AG04450 (cell line): ENCODE data around the gene FBXW7. TPM values are rescaled to one million over a fixed set of nuclear protein-coding genes. Genes with fewer than 3 reads are reported as not detected.

Experiments
- CTCF ChIA-PET: fragments of 300-600, 350-600 bp; formaldehyde crosslinking; extraction: SDS; loops from one replicate; lab custom pipeline; 2022; ENCODE audit warnings: antibody characterized with exemption, inconsistent platforms; lab: Charles Lee
- POLR2A ChIA-PET: fragments of 350-600 bp; formaldehyde crosslinking; extraction: SDS; loops from one replicate; lab custom pipeline; 2021; ENCODE audit warnings: antibody characterized with exemption, inconsistent platforms; lab: Yijun Ruan, JAX
- DNase-seq: peaks from one replicate; pipeline ENCODE4 v3.0.0-alpha.2; 2011; ENCODE audit warnings: low read depth, low spot score
- H3K27ac ChIP-seq: one replicate; pipeline ENCODE4 v1.5.1; 2012; ENCODE audit warnings: low read depth, low read length, control low read depth
- H3K27me3 ChIP-seq: one replicate; pipeline ENCODE4 v1.6.0; 2012; ENCODE audit warnings: low read length; ENCODE audit not compliant: control insufficient read depth, insufficient read depth
- H3K4me3 ChIP-seq: 2 replicates; pipeline ENCODE4 v1.5.1; 2011; ENCODE audit warnings: mild to moderate bottlenecking, low read depth, low read length, control low read depth
- H3K9me3 ChIP-seq: 2 replicates; pipeline ENCODE4 v1.5.1; 2012; ENCODE audit warnings: low read length; ENCODE audit not compliant: control insufficient read depth, insufficient read depth
- polyA plus RNA-seq: library from polyadenylated mRNA; depleted of rRNA; stranded (reverse); fragments of >200 nt; gene quantifications from 2 replicates; pipeline ENCODE4 v1.2.3, GENCODE V29; 2011
- TF ChIP-seq, protein P1 (sequence below): IDR thresholded peaks from 2 replicates; pipeline ENCODE4 v1.5.1; 2011; ENCODE audit warnings: low read depth, low read length, control low read depth, inconsistent platforms

The FBXW7 gene
- polyA plus RNA-seq, 1 experiment = 16.3 TPM

DNA sequence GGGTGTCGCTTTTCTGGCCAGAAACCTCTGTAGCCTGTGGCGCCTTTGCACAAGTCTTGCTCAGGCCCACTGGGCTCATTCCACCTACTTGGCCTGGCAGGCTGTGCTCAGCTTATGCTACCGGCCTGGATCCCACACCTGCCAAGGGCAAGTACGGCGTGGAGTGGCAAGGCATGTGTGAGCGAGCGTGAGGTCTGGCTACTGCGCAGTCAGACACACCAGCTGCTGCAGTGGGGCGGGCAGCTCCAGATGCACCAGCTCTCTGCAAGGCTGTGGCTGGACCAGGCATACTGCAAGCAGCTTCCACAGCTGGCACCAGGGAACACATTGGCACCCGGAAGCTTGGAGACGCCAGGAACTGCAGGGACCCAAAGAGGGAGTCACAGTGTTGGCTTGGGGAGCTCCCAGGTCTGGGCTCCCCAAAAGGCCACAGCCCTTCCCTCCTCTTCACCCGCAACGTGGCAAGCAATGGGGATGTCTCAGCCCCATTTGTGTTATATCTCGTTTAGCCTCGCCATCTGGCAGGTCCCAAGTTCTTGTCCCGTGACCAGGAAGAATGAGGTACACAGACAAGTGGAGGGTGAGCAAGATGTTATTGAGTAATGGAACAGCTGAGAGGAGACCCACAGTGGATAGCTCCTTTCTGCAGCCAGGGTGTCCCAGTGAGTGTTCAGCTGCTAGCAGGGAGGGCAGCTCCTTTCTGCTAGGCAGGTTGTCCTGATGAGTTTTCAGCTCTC is 3.8 kb upstream of the FBXW7 start:
- ChIA-PET CTCF (interaction anchor here (0.7 kb wide), 1 partner anchor 41 kb away, joined by 3 read pairs; no protein-coding TSS in a partner anchor), POLR2A (no interaction called here)
- Histone ChIP-seq H3K9me3 (peaks cover 4% of the 10 kb centered on the region; the same call in 1 of the 2 replicates), H3K4me3 (no peak overlapping the region), H3K27me3 (no peaks in the 10 kb centered on the region), H3K27ac (no peak overlapping the region)
- no peak for DNase-seq
- TF ChIP-seq, protein P1, sequence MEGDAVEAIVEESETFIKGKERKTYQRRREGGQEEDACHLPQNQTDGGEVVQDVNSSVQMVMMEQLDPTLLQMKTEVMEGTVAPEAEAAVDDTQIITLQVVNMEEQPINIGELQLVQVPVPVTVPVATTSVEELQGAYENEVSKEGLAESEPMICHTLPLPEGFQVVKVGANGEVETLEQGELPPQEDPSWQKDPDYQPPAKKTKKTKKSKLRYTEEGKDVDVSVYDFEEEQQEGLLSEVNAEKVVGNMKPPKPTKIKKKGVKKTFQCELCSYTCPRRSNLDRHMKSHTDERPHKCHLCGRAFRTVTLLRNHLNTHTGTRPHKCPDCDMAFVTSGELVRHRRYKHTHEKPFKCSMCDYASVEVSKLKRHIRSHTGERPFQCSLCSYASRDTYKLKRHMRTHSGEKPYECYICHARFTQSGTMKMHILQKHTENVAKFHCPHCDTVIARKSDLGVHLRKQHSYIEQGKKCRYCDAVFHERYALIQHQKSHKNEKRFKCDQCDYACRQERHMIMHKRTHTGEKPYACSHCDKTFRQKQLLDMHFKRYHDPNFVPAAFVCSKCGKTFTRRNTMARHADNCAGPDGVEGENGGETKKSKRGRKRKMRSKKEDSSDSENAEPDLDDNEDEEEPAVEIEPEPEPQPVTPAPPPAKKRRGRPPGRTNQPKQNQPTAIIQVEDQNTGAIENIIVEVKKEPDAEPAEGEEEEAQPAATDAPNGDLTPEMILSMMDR = no peak

DNA sequence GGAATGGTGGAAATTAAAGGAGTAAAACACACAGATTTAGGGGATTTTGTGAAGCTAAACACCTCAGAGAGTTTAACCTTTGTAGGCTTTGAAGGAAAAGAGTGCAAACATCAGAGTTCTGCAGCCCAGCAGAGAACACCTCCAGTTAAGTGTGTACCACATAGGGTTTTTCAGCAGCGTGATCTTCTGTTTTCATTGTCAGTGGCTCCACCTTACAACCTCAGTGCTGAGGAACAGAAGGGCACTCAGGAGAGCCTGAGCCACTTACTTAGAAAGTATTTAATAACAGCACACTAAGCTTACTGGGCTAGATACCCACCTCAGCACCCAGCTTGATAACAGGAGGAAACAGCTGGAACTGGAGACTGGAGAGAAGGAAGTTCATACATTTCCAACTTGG is 2.0 kb upstream of the FBXW7 start:
- ChIA-PET POLR2A (no interaction called here), CTCF (interaction anchor here (1.6 to 1.8 kb wide), 2 partner anchors 37 to 130 kb away, joined by 3 to 10 read pairs; no protein-coding TSS in a partner anchor)
- H3K9me3 ChIP-seq = peaks cover 4% of the 10 kb centered on the region; the same call in 1 of the 2 replicates
- no peak for DNase-seq
- TF ChIP-seq, protein P1 = no peak
- no peak overlapping the region for H3K4me3 ChIP-seq
- no peak overlapping the region for H3K27ac ChIP-seq
- no peaks in the 10 kb centered on the region for H3K27me3 ChIP-seq

DNA sequence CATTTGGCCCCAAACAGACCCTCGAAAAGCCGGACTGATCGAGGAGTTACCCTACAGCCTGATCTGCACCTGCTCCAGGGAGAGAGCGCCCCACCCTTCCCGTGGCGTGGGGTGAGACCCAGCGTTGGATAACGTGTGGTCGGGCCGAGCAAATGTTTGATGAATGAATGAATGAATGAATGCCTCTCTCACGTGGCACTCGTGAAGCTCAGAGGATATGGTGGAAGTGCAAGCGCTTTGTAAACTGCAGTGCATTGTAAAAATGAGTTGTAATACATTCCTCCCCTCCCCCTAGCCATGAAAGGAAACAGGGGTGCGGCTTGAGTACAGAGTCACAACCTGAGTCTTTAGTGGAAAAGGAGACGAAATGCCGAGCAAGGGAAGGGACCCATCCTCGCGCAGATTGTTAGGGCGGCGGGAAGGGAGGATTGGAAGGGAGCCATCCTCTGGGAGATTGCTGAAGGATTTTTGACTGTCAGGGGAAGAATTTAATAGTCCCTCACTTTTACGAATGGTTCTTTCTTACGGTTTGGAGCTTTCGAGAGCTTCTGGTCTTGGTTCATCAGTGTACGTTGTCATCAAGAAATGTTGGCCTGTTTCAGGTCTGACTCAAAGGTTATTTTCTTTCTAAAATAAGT is 772 bp upstream of the FBXW7 start:
- DNase-seq = no peak
- CTCF ChIA-PET = interaction anchor here (1.2 to 1.6 kb wide), 2 partner anchors 35 to 129 kb away, joined by 3 to 12 read pairs; no protein-coding TSS in a partner anchor
- no peaks in the 10 kb centered on the region for H3K27me3 ChIP-seq
- POLR2A ChIA-PET = interaction anchor here (0.8 to 1.3 kb wide), 2 partner anchors 11 to 243 kb away, joined by 3 to 4 read pairs; partner anchors contain the start of genes ARFIP1 and TIGD4
- peak overlapping the region; percentile 89 for H3K27ac ChIP-seq
- H3K4me3 ChIP-seq = peak overlapping the region; percentile 97
- TF ChIP-seq, protein P1 = no peak
- peaks cover 4% of the 10 kb centered on the region; the same call in 1 of the 2 replicates for H3K9me3 ChIP-seq

DNA sequence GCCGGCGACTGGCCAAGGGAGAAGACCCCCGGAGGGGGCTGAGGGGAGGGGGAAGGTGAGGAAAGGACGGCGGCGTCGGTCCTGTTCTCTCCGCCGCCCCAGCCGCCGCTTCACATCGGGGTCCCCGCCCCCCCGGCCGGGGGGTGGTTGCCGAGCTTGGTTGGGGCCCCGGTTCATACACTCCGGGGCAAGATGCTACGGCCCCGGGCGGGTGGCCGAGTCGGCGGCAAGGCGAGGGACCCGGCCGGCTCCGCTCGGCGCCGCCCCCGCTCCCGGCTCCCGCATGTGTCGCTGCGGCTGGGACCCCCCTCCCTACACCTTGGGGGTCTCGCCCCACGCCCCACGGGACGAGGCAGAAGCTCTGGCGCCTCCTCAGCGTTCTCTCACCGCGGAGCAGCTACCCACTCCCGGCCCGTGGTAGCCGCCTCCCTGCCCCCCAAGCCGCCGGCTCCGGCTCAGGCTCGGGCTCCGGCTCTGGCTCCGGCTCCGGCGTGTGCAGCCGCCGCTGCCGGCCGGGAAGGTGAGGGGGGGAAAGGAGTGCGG is 461 bp downstream of the FBXW7 start:
- Histone ChIP-seq H3K4me3 (peak overlapping the region; percentile 97), H3K27ac (peak overlapping the region; percentile 57), H3K27me3 (no peaks in the 10 kb centered on the region), H3K9me3 (peaks cover 4% of the 10 kb centered on the region; the same call in 1 of the 2 replicates)
- DNase-seq = no peak
- ChIA-PET CTCF (interaction anchor here (1.2 kb wide), 1 partner anchor 34 kb away, joined by 12 read pairs; no protein-coding TSS in a partner anchor), POLR2A (interaction anchor here (1.1 to 1.3 kb wide), 4 partner anchors 12 to 244 kb away, joined by 3 to 7 read pairs (median 4); partner anchors contain the start of genes ARFIP1 and TIGD4)
- TF ChIP-seq, protein P1 = no peak
